Esophagus muscularis mucosa (tissue), 4 donors: ENCODE data around the gene PRKAA2. TPM values are rescaled to one million over a fixed set of nuclear protein-coding genes. Genes with fewer than 3 reads are reported as not detected.

Experiments
- DNase-seq: peaks from one replicate; pipeline ENCODE4 v3.0.0-alpha.2; 2017; ENCODE audit errors: extremely low spot score
- H3K27ac ChIP-seq, 4 donors: fragments of 200-600 bp; sonication (generic); replicated peaks in 1 of 4; 1 replicate in 3 of 4; 2 replicates in 1 of 4; pipeline ENCODE4 v1.5.1; 2016 to 2019; ENCODE audit warnings: mild to moderate bottlenecking in 1 of 4
- H3K27me3 ChIP-seq, 4 donors: fragments of 200-600 bp; sonication (generic); one replicate each; pipeline versions ENCODE4 v1.5.1 to v1.6.0; 2016 to 2019
- H3K36me3 ChIP-seq, 4 donors: fragments of 200-600 bp; sonication (generic); one replicate each; pipeline ENCODE4 v1.5.1; 2016 to 2019
- H3K4me1 ChIP-seq, 4 donors: fragments of 200-600 bp; sonication (generic); one replicate each; pipeline ENCODE4 v1.5.1; 2016 to 2019
- H3K4me3 ChIP-seq, 4 donors: fragments of 200-600 bp; sonication (generic); 1 replicate in 2 of 4; 2 replicates in 2 of 4; pipeline ENCODE4 v1.5.1; 2016 to 2019; ENCODE audit warnings: mild to moderate bottlenecking in 4 of 4, moderate library complexity in 1 of 4
- H3K9me3 ChIP-seq, 4 donors: fragments of 200-600 bp; sonication (generic); 1 replicate in 3 of 4; 2 replicates in 1 of 4; pipeline ENCODE4 v1.5.1; 2016 to 2019
- CTCF ChIP-seq, 3 experiments: fragments of 200-600 bp in 2 of 3; fragments of 450-650 bp in 1 of 3; sonication (generic) in 2 of 3; IDR thresholded peaks; one replicate each; pipeline ENCODE4 v1.5.1; 2017 to 2019; ENCODE audit warnings: antibody characterized with exemption in 3 of 3, mild to moderate bottlenecking in 2 of 3, moderate library complexity in 1 of 3
- EP300 ChIP-seq: sonication (generic); formaldehyde crosslinking; IDR thresholded peaks from one replicate; pipeline ENCODE4 v1.6.1; 2017; ENCODE audit warnings: antibody characterized with exemption
- POLR2A ChIP-seq: fragments of 450-650 bp; IDR thresholded peaks from one replicate; pipeline ENCODE4 v1.6.1; 2017; ENCODE audit warnings: antibody characterized with exemption, moderate library complexity, mild to moderate bottlenecking, low read depth
- POLR2AphosphoS5 ChIP-seq, 2 donors: sonication (generic); formaldehyde crosslinking; IDR thresholded peaks; one replicate each; pipeline ENCODE4 v1.6.1; 2017; ENCODE audit warnings: antibody characterized with exemption in 2 of 2
- WGBS: methylation state at CpG from one replicate; pipeline ENCODE4 v1.1.5; 2018; 5-methylcytosine and 5-hydroxymethylcytosine counted together
- intact Hi-C: fragments of 100-400 bp; cut with DNase I; formaldehyde crosslinking; loops from one replicate; pipeline ENCODE4 v1.15.1; 2023
- total RNA-seq, 4 donors: library from RNA; depleted of rRNA; stranded (reverse); fragments of >200 nt; gene quantifications; one replicate each; pipeline versions ENCODE4 v1.1.0 to v1.2.1, GENCODE V29; 2016

Gene PRKAA2
- total RNA-seq, 4 donors from 2014 or later, result 32.6 to 70.8 (median 39.2) TPM

GRCh38 chr1:56663846-56664245 lies 18.7 kb downstream of the PRKAA2 start:
- H3K27me3 ChIP-seq, result no peaks in the 10 kb centered on the region
- no peaks in the 10 kb centered on the region for H3K36me3 ChIP-seq
- no peak for DNase-seq
- intact Hi-C loops, result no loop called here
- no peak overlapping the region for H3K4me3 ChIP-seq
- no peak overlapping the region for H3K27ac ChIP-seq
- H3K4me1 ChIP-seq, result peaks cover 0 to 24% (median 0%) of the 10 kb centered on the region in 4 donors
- WGBS, result 92% methylated on average over 3 of the region's 3 CpGs
- no peak for TF ChIP-seq CTCF (IDR thresholded peaks at IDR 0.05)
- no peak for TF ChIP-seq EP300
- TF ChIP-seq POLR2AphosphoS5 (IDR thresholded peaks at IDR 0.05), result no peak
- TF ChIP-seq POLR2A, result no peak
- H3K9me3 ChIP-seq, result no peaks in the 10 kb centered on the region

- intact Hi-C loops, result no loop called here
- TF ChIP-seq POLR2AphosphoS5 (IDR thresholded peaks at IDR 0.05), result no peak
- no peak for TF ChIP-seq POLR2A
- TF ChIP-seq EP300, result no peak
- no peak for TF ChIP-seq CTCF (IDR thresholded peaks at IDR 0.05)
- Histone ChIP-seq H3K27ac (no peak overlapping the region), H3K4me1 (peaks cover 0 to 21% (median 0%) of the 10 kb centered on the region in 4 donors), H3K9me3 (no peaks in the 10 kb centered on the region), H3K4me3 (no peak overlapping the region), H3K36me3 (no peaks in the 10 kb centered on the region), H3K27me3 (no peaks in the 10 kb centered on the region)
- 100% methylated on average over 1 of the region's 1 CpG for WGBS
- DNase-seq, result no peak
These were observed 20.3 kb downstream of the PRKAA2 start for GRCh38 chr1:56665384-56665783.

GRCh38 chr1:56666112-56666608 lies 21.0 kb downstream of the PRKAA2 start:
- no peak for TF ChIP-seq POLR2AphosphoS5 (IDR thresholded peaks at IDR 0.05)
- no peak for TF ChIP-seq POLR2A
- no peak for TF ChIP-seq CTCF (IDR thresholded peaks at IDR 0.05)
- TF ChIP-seq EP300, result no peak
- Histone ChIP-seq H3K36me3 (no peaks in the 10 kb centered on the region), H3K9me3 (no peaks in the 10 kb centered on the region), H3K27me3 (no peaks in the 10 kb centered on the region), H3K4me3 (no peak overlapping the region), H3K4me1 (peaks cover 0 to 18% (median 0%) of the 10 kb centered on the region in 4 donors), H3K27ac (no peak overlapping the region)
- WGBS, result 84% methylated on average over 3 of the region's 3 CpGs
- intact Hi-C loops, result no loop called here
- DNase-seq, result no peak

GRCh38 chr1:56670350-56670749 lies 25.2 kb downstream of the PRKAA2 start:
- intact Hi-C loops, result no loop called here
- no peak for TF ChIP-seq POLR2A
- no peak for TF ChIP-seq CTCF (IDR thresholded peaks at IDR 0.05)
- TF ChIP-seq POLR2AphosphoS5 (IDR thresholded peaks at IDR 0.05), result no peak
- no peak for TF ChIP-seq EP300
- no peaks in the 10 kb centered on the region for H3K9me3 ChIP-seq
- H3K4me3 ChIP-seq, result no peak overlapping the region
- no peaks in the 10 kb centered on the region for H3K27me3 ChIP-seq
- peaks cover 0 to 14% (median 0%) of the 10 kb centered on the region in 4 donors for H3K4me1 ChIP-seq
- 93% methylated on average over 2 of the region's 2 CpGs for WGBS
- H3K27ac ChIP-seq, result no peak overlapping the region
- DNase-seq, result no peak
- no peaks in the 10 kb centered on the region for H3K36me3 ChIP-seq

- no peak for TF ChIP-seq CTCF (IDR thresholded peaks at IDR 0.05)
- TF ChIP-seq EP300, result no peak
- no peak for TF ChIP-seq POLR2A
- TF ChIP-seq POLR2AphosphoS5 (IDR thresholded peaks at IDR 0.05), result no peak
- Histone ChIP-seq H3K4me1 (peaks cover 0 to 12% (median 0%) of the 10 kb centered on the region in 4 donors), H3K36me3 (no peaks in the 10 kb centered on the region), H3K9me3 (no peaks in the 10 kb centered on the region), H3K27ac (no peak overlapping the region), H3K27me3 (no peaks in the 10 kb centered on the region), H3K4me3 (no peak overlapping the region)
- intact Hi-C loops, result no loop called here
- 89% methylated on average over 4 of the region's 4 CpGs for WGBS
- DNase-seq, result no peak
These were observed 26.0 kb downstream of the PRKAA2 start for GRCh38 chr1:56671085-56671484.
